ENCODE data around the gene TMEM187. TPM values are rescaled to one million over a fixed set of nuclear protein-coding genes. Genes with fewer than 3 reads are reported as not detected.

Gene TMEM187
- total RNA-seq, 2 experiments from 2014 or later = 9.9 to 12.6 TPM

GRCh38 chrX:153960077-153960476, 12.5 kb upstream of the TMEM187 start:
- POLR2A ChIA-PET = interaction anchor here (3.9 kb wide), 1 partner anchor 11 kb away, joined by 13 read pairs; the partner anchor contains the start of gene HCFC1
- peaks cover 2% of the 10 kb centered on the region for H3K4me1 Mint-ChIP-seq
- peaks cover 46% of the 10 kb centered on the region for H3K36me3 Mint-ChIP-seq (ENCODE audit: low read depth)
- no peak overlapping the region for H3K4me3 Mint-ChIP-seq
- CTCF ChIA-PET = interaction anchor here (1.6 kb wide), 1 partner anchor 53 kb away, joined by 3 read pairs; no protein-coding TSS in a partner anchor
- H3K9me3 Mint-ChIP-seq = no peaks in the 10 kb centered on the region
- H3K27ac Mint-ChIP-seq = no peak overlapping the region
- no peak for DNase-seq
- no peaks in the 10 kb centered on the region for H3K27me3 Mint-ChIP-seq

DNA sequence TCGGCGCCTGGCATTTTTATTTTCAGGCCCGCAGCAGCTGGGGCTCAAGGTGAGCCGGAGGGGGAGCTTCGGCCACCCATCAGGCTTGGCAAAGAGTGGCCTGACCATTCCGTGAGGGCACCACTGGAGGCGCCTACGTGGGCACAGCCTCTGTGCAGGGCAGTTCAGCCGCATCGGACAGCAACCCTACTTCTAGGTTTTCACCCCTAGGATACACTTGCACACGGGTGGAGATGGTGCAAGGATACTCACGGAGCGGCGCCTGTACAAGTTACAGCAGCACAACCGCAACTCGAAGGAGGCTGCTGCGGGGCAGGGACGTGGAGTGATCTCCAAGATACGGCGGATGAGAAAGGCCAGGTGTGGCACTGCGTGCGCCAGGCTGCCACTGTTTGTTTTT, 11.8 kb upstream of the TMEM187 start:
- H3K4me3 Mint-ChIP-seq = no peak overlapping the region
- ChIA-PET POLR2A (interaction anchor here (3.9 kb wide), 1 partner anchor 10 kb away, joined by 13 read pairs; the partner anchor contains the start of gene HCFC1), CTCF (interaction anchor here (1.1 to 1.6 kb wide), 2 partner anchors 13 to 53 kb away, joined by 3 to 4 read pairs; no protein-coding TSS in a partner anchor)
- H3K4me1 Mint-ChIP-seq = peaks cover 6% of the 10 kb centered on the region
- no peak overlapping the region for H3K27ac Mint-ChIP-seq
- peaks cover 40% of the 10 kb centered on the region for H3K36me3 Mint-ChIP-seq (ENCODE audit: low read depth)
- no peak for DNase-seq
- no peaks in the 10 kb centered on the region for H3K9me3 Mint-ChIP-seq
- no peaks in the 10 kb centered on the region for H3K27me3 Mint-ChIP-seq

GRCh38 chrX:153961292-153961691, 11.3 kb upstream of the TMEM187 start:
- ChIA-PET CTCF (interaction anchor here (1.1 to 1.6 kb wide), 2 partner anchors 13 to 52 kb away, joined by 3 to 4 read pairs; no protein-coding TSS in a partner anchor), POLR2A (interaction anchor here (0.8 to 3.9 kb wide), 4 partner anchors 10 to 37 kb away, joined by 3 to 13 read pairs (median 4); partner anchors contain the start of gene HCFC1)
- H3K36me3 Mint-ChIP-seq (ENCODE audit: low read depth) = peaks cover 37% of the 10 kb centered on the region
- no peak for DNase-seq
- H3K4me3 Mint-ChIP-seq = no peak overlapping the region
- H3K27ac Mint-ChIP-seq = no peak overlapping the region
- no peaks in the 10 kb centered on the region for H3K9me3 Mint-ChIP-seq
- H3K27me3 Mint-ChIP-seq = no peaks in the 10 kb centered on the region
- H3K4me1 Mint-ChIP-seq = peaks cover 10% of the 10 kb centered on the region

DNA sequence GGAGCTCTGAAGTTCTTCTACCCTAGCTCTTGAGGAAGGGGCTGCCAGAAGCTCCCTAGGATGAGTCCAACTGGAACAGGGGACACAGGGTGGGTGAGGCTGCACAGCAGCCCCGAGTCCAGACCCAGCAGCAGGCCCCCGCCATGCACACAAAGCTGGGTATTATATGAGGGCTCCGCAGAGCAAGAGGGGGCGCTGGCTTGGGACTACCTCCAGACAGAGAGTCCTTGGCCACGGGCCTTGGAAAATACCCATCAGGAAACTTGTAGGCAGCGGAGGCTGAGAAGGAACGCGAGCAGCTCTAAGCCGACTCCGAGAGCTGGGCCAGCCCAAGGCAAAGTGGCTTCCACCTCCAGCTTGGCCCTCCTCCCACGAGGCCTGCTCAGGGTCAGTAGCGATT, 9.0 kb upstream of the TMEM187 start:
- ChIA-PET CTCF (no interaction called here), POLR2A (interaction anchor here (1.1 kb wide), 1 partner anchor 32 kb away, joined by 3 read pairs; no protein-coding TSS in a partner anchor)
- Mint-ChIP-seq H3K27ac (no peak overlapping the region), H3K36me3 (ENCODE audit: low read depth) (peaks cover 43% of the 10 kb centered on the region), H3K27me3 (no peaks in the 10 kb centered on the region), H3K4me3 (no peak overlapping the region), H3K4me1 (peaks cover 29% of the 10 kb centered on the region), H3K9me3 (no peaks in the 10 kb centered on the region)
- no peak for DNase-seq

DNA sequence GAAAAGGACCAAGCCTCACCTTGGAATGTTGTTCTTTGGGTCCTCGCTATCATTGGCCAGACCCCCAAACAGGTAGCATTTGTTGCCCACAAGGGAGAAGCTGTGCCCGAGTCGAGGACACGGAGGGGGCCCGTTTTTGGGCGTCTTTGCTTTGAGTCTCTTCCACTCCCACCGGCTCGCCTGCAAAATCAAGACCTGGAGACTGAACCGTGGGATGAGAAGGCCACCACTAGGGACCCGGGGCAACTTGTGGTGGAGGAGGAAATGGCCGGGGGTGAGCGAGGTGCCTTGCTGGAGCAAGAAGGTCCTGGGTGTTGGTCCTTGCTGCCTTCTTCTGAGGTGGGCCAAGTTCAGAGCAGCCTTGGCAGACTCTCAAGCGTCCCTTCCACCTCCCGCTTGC, 8.4 kb upstream of the TMEM187 start:
- Mint-ChIP-seq H3K4me3 (no peak overlapping the region), H3K9me3 (no peaks in the 10 kb centered on the region)
- CTCF ChIA-PET = no interaction called here

DNA sequence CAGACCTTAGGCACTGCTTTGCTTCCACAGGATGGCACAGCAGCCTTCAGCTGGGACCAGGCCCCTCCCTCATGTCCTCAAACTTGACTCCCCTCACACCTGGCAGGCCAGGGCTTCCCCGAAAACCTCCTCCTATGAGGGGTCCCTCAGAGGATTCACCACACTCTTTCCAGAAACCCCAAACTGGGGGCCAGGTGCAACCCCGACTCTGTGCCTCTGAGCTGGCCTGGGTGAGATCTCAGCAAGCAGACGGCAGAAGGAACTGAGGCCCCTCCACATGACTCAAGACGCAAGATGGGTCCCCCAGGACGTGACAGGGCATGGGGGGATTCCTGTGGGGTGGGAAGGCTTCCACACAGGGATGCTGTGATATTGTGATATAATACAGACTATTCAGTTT, 7.1 kb upstream of the TMEM187 start:
- no peaks in the 10 kb centered on the region for H3K9me3 Mint-ChIP-seq
- H3K27ac Mint-ChIP-seq = peak overlapping the region; percentile 52
- peaks cover 29% of the 10 kb centered on the region for H3K4me1 Mint-ChIP-seq
- no peak overlapping the region for H3K4me3 Mint-ChIP-seq
- peaks cover 47% of the 10 kb centered on the region for H3K36me3 Mint-ChIP-seq (ENCODE audit: low read depth)
- ChIA-PET POLR2A (interaction anchor here (10.4 kb wide), 1 partner anchor 39 kb away, joined by 201 read pairs; the partner anchor contains the start of gene ARHGAP4), CTCF (interaction anchor here (1.2 to 2.4 kb wide), 2 partner anchors 41 to 48 kb away, joined by 3 to 9 read pairs; no protein-coding TSS in a partner anchor)
- no peak for DNase-seq
- H3K27me3 Mint-ChIP-seq = no peaks in the 10 kb centered on the region

More for the DNA sequence above, 8.4 kb upstream of the TMEM187 start:
- POLR2A ChIA-PET = interaction anchor here (1.1 kb wide), 1 partner anchor 33 kb away, joined by 3 read pairs; no protein-coding TSS in a partner anchor
- no peak for DNase-seq
- Mint-ChIP-seq H3K36me3 (ENCODE audit: low read depth) (peaks cover 49% of the 10 kb centered on the region), H3K27ac (no peak overlapping the region), H3K27me3 (no peaks in the 10 kb centered on the region), H3K4me1 (peaks cover 29% of the 10 kb centered on the region)

DNA sequence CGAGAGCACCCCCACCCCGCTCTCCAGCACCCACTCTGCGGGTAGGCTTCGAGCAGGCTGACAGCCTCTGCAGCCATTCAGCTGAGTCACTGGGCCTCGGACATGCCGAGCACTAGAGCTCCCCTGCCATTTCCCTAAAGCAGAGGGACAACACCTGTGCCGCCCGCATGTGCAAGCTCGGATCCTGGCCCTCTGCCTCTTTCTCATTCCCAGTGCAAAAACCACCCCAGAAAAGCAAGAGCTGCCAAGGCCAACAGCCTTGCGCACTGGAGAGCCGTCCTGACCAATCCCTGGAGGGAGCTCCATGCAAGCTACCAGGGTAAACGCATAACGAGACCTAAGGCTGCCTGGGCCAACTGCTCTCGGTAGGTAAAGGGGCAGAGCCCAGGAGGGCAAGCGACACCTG, 6.3 kb upstream of the TMEM187 start:
- H3K27me3 Mint-ChIP-seq = no peaks in the 10 kb centered on the region
- peaks cover 29% of the 10 kb centered on the region for H3K4me1 Mint-ChIP-seq
- H3K4me3 Mint-ChIP-seq = peak overlapping the region; percentile 100
- H3K27ac Mint-ChIP-seq = peak overlapping the region; percentile 95
- H3K36me3 Mint-ChIP-seq (ENCODE audit: low read depth) = peaks cover 42% of the 10 kb centered on the region
- H3K9me3 Mint-ChIP-seq = no peaks in the 10 kb centered on the region
- ChIA-PET POLR2A (interaction anchor here (0.7 to 10.4 kb wide), 9 partner anchors 16 to 57 kb away, joined by 3 to 201 read pairs (median 4); partner anchors contain the start of genes ARHGAP4 and IRAK1), CTCF (interaction anchor here (1.2 to 4.1 kb wide), 5 partner anchors 19 to 202 kb away, joined by 3 to 31 read pairs (median 6); partner anchors contain the start of genes ARHGAP4 and PLXNB3)
- DNase-seq = no peak

DNA sequence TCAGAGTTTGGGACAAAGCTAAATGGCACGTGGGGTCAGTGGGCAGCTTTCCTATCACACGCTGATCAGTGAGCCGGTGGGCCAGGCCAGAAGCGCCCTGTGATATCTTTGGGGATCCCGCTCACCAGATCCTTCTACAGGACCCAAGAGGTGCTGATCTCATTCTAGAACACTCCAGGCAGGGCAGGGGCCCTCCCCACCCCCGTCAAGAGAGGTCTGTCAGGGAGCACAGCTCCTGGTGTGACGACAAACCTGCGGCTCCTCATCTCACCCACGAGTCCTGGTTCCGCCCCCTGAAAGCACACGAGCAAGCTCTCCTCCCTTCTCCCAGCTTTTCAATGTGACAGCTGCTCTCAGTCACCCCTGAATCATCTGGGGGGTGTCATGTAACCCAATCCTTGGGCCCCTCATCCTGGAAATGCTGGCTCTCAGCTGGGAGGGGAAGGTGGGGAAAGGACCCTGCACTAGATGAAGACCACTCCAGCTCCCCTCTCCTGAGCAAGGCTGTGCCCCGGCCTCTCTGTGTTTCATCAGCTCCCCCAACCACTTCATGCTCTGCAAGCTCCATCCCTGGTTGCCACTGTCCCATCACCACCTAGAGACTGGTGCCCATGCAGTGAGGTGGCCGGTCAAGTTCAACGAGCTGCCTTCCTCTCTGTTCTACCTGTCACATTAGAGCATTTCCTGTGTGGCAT, 5.6 kb upstream of the TMEM187 start:
- peak; percentile 51 for DNase-seq
- no peaks in the 10 kb centered on the region for H3K9me3 Mint-ChIP-seq
- POLR2A ChIA-PET = interaction anchor here (0.7 to 10.4 kb wide), 14 partner anchors 14 to 380 kb away, joined by 3 to 201 read pairs (median 4); partner anchors contain the start of genes ARHGAP4, IRAK1 and NAA10
- H3K27ac Mint-ChIP-seq = peak overlapping the region; percentile 95
- H3K36me3 Mint-ChIP-seq (ENCODE audit: low read depth) = peaks cover 41% of the 10 kb centered on the region
- no peaks in the 10 kb centered on the region for H3K27me3 Mint-ChIP-seq
- peaks cover 29% of the 10 kb centered on the region for H3K4me1 Mint-ChIP-seq
- CTCF ChIA-PET = interaction anchor here (1.4 to 4.1 kb wide), 4 partner anchors 20 to 203 kb away, joined by 4 to 31 read pairs (median 8); partner anchors contain the start of genes ARHGAP4 and PLXNB3
- peak overlapping the region; percentile 100 for H3K4me3 Mint-ChIP-seq

DNA sequence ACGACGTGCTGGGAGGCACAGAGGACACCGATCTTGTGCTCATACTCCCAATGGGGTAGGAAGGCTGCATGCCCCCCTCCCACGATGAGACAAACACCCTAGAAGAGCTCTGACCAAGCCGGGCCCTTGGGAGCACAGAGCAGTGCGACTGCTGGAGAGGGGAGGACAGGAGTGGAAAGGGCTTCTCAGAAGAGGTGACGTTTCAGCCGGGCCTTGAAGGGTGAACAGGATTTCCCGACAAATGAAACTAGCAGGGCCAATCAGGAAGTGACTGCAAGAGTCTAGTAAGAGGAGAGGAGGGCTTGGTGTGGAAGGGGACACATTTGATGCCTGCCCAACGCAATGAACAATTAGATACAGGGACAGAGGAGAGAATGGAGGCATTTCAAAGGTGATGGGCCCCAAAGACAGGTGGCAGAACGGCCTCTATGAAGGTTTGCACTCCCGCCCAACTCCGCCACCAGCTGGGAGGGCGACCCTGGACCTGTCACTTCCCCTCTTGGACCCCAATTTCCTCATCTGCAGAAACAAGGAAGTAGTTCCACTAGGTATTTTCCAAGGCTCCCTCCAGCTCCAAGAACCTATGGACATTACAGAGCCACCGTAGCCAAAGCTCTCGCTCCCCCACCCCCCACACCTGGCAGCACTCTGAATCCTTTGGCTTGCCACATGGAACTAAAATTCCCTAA, 4.9 kb upstream of the TMEM187 start:
- peak overlapping the region; percentile 95 for H3K27ac Mint-ChIP-seq
- H3K36me3 Mint-ChIP-seq (ENCODE audit: low read depth) = peaks cover 36% of the 10 kb centered on the region
- DNase-seq = peak; percentile 54
- CTCF ChIA-PET = interaction anchor here (1.2 to 4.1 kb wide), 4 partner anchors 20 to 204 kb away, joined by 3 to 31 read pairs (median 6); partner anchors contain the start of gene PLXNB3
- no peaks in the 10 kb centered on the region for H3K9me3 Mint-ChIP-seq
- peak overlapping the region; percentile 100 for H3K4me3 Mint-ChIP-seq
- H3K27me3 Mint-ChIP-seq = no peaks in the 10 kb centered on the region
- POLR2A ChIA-PET = interaction anchor here (1.0 to 10.4 kb wide), 12 partner anchors 14 to 380 kb away, joined by 3 to 201 read pairs (median 4); partner anchors contain the start of genes ARHGAP4 and NAA10
- H3K4me1 Mint-ChIP-seq = peaks cover 29% of the 10 kb centered on the region

- Mint-ChIP-seq H3K4me3 (peak overlapping the region; percentile 100), H3K4me1 (peaks cover 32% of the 10 kb centered on the region), H3K36me3 (ENCODE audit: low read depth) (peaks cover 34% of the 10 kb centered on the region), H3K9me3 (no peaks in the 10 kb centered on the region), H3K27me3 (no peaks in the 10 kb centered on the region), H3K27ac (peak overlapping the region; percentile 95)
- POLR2A ChIA-PET = interaction anchor here (1.0 to 10.4 kb wide), 9 partner anchors 13 to 379 kb away, joined by 3 to 201 read pairs (median 4); partner anchors contain the start of genes ARHGAP4, IDH3G, NAA10 and SSR4
- DNase-seq = no peak
- CTCF ChIA-PET = interaction anchor here (1.2 to 4.1 kb wide), 3 partner anchors 21 to 43 kb away, joined by 3 to 31 read pairs (median 4); no protein-coding TSS in a partner anchor
Observed at GRCh38 chrX:153968255-153968654, 4.3 kb upstream of the TMEM187 start.

GRCh38 chrX:153968754-153969124, 3.8 kb upstream of the TMEM187 start:
- Mint-ChIP-seq H3K9me3 (no peaks in the 10 kb centered on the region), H3K4me3 (peak overlapping the region; percentile 100), H3K36me3 (ENCODE audit: low read depth) (peaks cover 34% of the 10 kb centered on the region), H3K27me3 (no peaks in the 10 kb centered on the region), H3K27ac (peak overlapping the region; percentile 95), H3K4me1 (peaks cover 35% of the 10 kb centered on the region)
- ChIA-PET CTCF (interaction anchor here (1.2 to 4.1 kb wide), 3 partner anchors 22 to 44 kb away, joined by 3 to 31 read pairs (median 4); no protein-coding TSS in a partner anchor), POLR2A (interaction anchor here (1.2 to 10.4 kb wide), 10 partner anchors 13 to 430 kb away, joined by 3 to 201 read pairs (median 6); partner anchors contain the start of genes ARHGAP4, IDH3G, NAA10 and RPL10)
- DNase-seq = peak; percentile 59
